Liver (tissue), 9 donors: Measurements from ENCODE around the gene CFAP99. TPM values are rescaled to one million over a fixed set of nuclear protein-coding genes. Genes with fewer than 3 reads are reported as not detected.

Source experiments
- DNase-seq: peaks from one replicate; pipeline ENCODE4 v3.0.0-alpha.2; 2017; ENCODE audit warnings: low spot score
- H3K27ac ChIP-seq, 2 donors: one replicate each; pipeline ENCODE4 v1.7.0; 2013; ENCODE audit warnings: inconsistent platforms in 2 of 2, low read length in 2 of 2, control low read depth in 1 of 2, low read depth in 1 of 2, mild to moderate bottlenecking in 1 of 2
- H3K27me3 ChIP-seq, 4 donors: one replicate each; pipeline versions ENCODE4 v1.6.1 to v1.7.0; 2013; ENCODE audit warnings: low read length in 3 of 4, inconsistent platforms in 1 of 4, mild to moderate bottlenecking in 1 of 4, moderate library complexity in 1 of 4; ENCODE audit not compliant: control insufficient read depth in 4 of 4, insufficient read depth in 4 of 4
- H3K36me3 ChIP-seq, 4 donors: one replicate each; pipeline versions ENCODE4 v1.6.1 to v1.7.0; 2013; ENCODE audit warnings: low read length in 3 of 4, mild to moderate bottlenecking in 3 of 4, low read depth in 1 of 4, moderate library complexity in 1 of 4; ENCODE audit not compliant: control insufficient read depth in 4 of 4, insufficient read depth in 3 of 4
- H3K4me1 ChIP-seq, 4 donors: one replicate each; pipeline versions ENCODE4 v1.6.1 to v1.7.0; 2013; ENCODE audit warnings: low read length in 3 of 4, mild to moderate bottlenecking in 3 of 4, moderate library complexity in 1 of 4; ENCODE audit not compliant: control insufficient read depth in 4 of 4, insufficient read depth in 4 of 4
- H3K4me3 ChIP-seq, 3 donors: one replicate each; pipeline versions ENCODE4 v1.6.1 to v1.7.0; 2013; ENCODE audit warnings: low read length in 3 of 3, control low read depth in 1 of 3, low read depth in 1 of 3, mild to moderate bottlenecking in 1 of 3
- H3K9ac ChIP-seq, 2 donors: one replicate each; pipeline ENCODE4 v1.7.0; 2013; ENCODE audit warnings: low read length in 2 of 2, mild to moderate bottlenecking in 2 of 2, moderate library complexity in 2 of 2, control low read depth in 1 of 2, low read depth in 1 of 2
- H3K9me3 ChIP-seq, 4 donors: one replicate each; pipeline versions ENCODE4 v1.6.1 to v1.7.0; 2013; ENCODE audit warnings: low read length in 3 of 4; ENCODE audit not compliant: control insufficient read depth in 4 of 4
- EGR1 ChIP-seq, 2 donors: IDR thresholded peaks; 2 replicates each; pipeline ENCODE4 v1.6.1; 2016 to 2018; ENCODE audit warnings: antibody characterized with exemption in 2 of 2, low read depth in 2 of 2
- FOXA1 ChIP-seq: IDR thresholded peaks from 2 replicates; pipeline ENCODE4 v1.6.1; 2016; ENCODE audit warnings: antibody characterized with exemption
- FOXA2 ChIP-seq: IDR thresholded peaks from 2 replicates; pipeline ENCODE4 v1.6.1; 2016; ENCODE audit warnings: antibody characterized with exemption
- GABPA ChIP-seq, 2 donors: IDR thresholded peaks in 1 of 2; conservative IDR thresholded peaks in 1 of 2; 2 replicates each; pipeline ENCODE4 v1.6.1; 2016; ENCODE audit warnings: antibody characterized with exemption in 2 of 2, mild to moderate bottlenecking in 1 of 2, moderate library complexity in 1 of 2
- HNF4A ChIP-seq, 2 donors: conservative IDR thresholded peaks; 2 replicates each; pipeline ENCODE4 v1.6.1; 2016; ENCODE audit warnings: antibody characterized with exemption in 2 of 2, mild to moderate bottlenecking in 2 of 2
- HNF4G ChIP-seq: IDR thresholded peaks from 2 replicates; pipeline ENCODE4 v1.6.1; 2016; ENCODE audit warnings: antibody characterized with exemption
- JUND ChIP-seq, 2 donors: IDR thresholded peaks; 2 replicates each; pipeline ENCODE4 v1.6.1; 2016; ENCODE audit warnings: antibody characterized with exemption in 2 of 2
- NR2F2 ChIP-seq: IDR thresholded peaks from 2 replicates; pipeline ENCODE4 v1.6.1; 2016; ENCODE audit warnings: antibody characterized with exemption
- RAD21 ChIP-seq, 2 donors: IDR thresholded peaks; 2 replicates each; pipeline ENCODE4 v1.6.1; 2016; ENCODE audit warnings: antibody characterized with exemption in 2 of 2, mild to moderate bottlenecking in 2 of 2
- REST ChIP-seq: IDR thresholded peaks from 2 replicates; pipeline ENCODE4 v1.6.1; 2016; ENCODE audit warnings: antibody characterized with exemption, mild to moderate bottlenecking
- RXRA ChIP-seq, 2 donors: IDR thresholded peaks; 2 replicates each; pipeline ENCODE4 v1.6.1; 2017 to 2018; ENCODE audit warnings: antibody characterized with exemption in 2 of 2, mild to moderate bottlenecking in 1 of 2
- SP1 ChIP-seq: IDR thresholded peaks from 2 replicates; pipeline ENCODE4 v1.6.1; 2018; ENCODE audit warnings: antibody characterized with exemption, mild to moderate bottlenecking
- TAF1 ChIP-seq: conservative IDR thresholded peaks from 2 replicates; pipeline ENCODE4 v1.6.1; 2016; ENCODE audit warnings: antibody characterized with exemption, mild to moderate bottlenecking
- YY1 ChIP-seq: IDR thresholded peaks from 2 replicates; pipeline ENCODE4 v1.6.1; 2016; ENCODE audit warnings: antibody characterized with exemption, mild to moderate bottlenecking
- ZBTB33 ChIP-seq: IDR thresholded peaks from 2 replicates; pipeline ENCODE4 v1.6.1; 2016; ENCODE audit warnings: antibody characterized with exemption
- WGBS: extraction: QIAGEN DNeasy Blood & Tissue Kit; methylation state at CpG from one replicate; pipeline ENCODE4 v1.1.7; 2013; 5-methylcytosine and 5-hydroxymethylcytosine counted together
- polyA plus RNA-seq, 2 donors: library from polyadenylated mRNA; stranded (reverse) in 1 of 2; unstranded in 1 of 2; fragments of 200-250 nt in 1 of 2; fragments of >200 nt in 1 of 2; fragmentation: Nextera tagmentation in 1 of 2; extraction: Ambion mirVana in 1 of 2; gene quantifications; one replicate each; pipeline versions ENCODE4 v1.2.1 to v1.2.3, GENCODE V29; 2013 to 2015
- total RNA-seq, 2 donors: library from RNA; depleted of rRNA; stranded (reverse); fragments of >200 nt; gene quantifications; one replicate each; pipeline ENCODE4 v1.2.3, GENCODE V29; 2014
- TF ChIP-seq, protein P1 (sequence below): fragments of 150-350 bp; IDR thresholded peaks from 2 replicates; pipeline ENCODE4 v1.5.1; 2017; ENCODE audit warnings: improper control_type of control experiment, low read depth, low read length; ENCODE audit not compliant: missing input control
- TF ChIP-seq, protein P2 (sequence below): IDR thresholded peaks from 2 replicates; pipeline ENCODE4 v1.6.1; 2016; ENCODE audit warnings: antibody characterized with exemption
- TF ChIP-seq, protein P3 (sequence below): IDR thresholded peaks from 2 replicates; pipeline ENCODE4 v1.6.1; 2016; ENCODE audit warnings: antibody characterized with exemption
- donor health status: healthy.
- donor health status: healthy.
- donor health status: healthy.
- donor health status: healthy.
- donor health status: healthy.

Gene CFAP99
- total and polyA plus RNA-seq, 4 donors = 0.33 to 0.36 TPM; not detected in 2

DNA sequence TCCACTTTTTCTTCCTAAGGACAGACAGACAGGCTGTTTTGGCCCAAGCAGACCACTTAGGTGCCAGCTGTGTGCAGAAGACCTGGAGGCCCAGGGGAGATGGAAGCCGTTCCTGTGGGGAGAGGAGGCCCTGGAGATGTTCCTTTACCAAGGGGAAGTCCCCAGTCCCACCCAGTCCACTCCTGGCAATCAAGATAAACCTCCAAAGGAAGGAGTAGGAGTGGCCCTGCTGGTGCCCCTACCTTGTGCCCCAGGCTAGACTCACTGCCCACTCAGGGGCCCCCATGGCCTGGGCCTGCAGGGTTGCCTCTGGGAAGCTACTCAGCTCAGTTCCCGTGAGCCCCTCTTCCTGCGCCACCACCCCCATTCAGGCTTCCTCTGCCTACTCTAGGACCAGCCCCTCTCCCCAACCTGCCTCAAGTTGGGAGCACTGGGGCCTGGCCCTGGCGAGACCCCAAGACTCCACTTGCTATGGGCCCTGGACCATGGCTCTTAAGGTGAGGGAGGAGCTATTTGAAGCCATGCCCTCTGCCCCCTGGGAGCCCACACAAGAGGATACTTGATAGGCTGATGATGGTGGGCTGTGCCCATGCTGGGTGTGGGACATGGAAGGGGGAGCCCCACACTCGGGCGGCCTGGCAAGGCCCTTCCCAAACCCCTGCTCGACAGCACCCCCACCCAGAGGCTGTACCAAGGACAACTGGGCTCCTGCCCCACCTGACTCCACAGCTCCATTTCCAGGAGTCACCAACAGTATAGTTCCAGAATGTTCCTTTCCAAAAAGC is 25.4 kb downstream of the CFAP99 start:
- TF ChIP-seq, protein P1, sequence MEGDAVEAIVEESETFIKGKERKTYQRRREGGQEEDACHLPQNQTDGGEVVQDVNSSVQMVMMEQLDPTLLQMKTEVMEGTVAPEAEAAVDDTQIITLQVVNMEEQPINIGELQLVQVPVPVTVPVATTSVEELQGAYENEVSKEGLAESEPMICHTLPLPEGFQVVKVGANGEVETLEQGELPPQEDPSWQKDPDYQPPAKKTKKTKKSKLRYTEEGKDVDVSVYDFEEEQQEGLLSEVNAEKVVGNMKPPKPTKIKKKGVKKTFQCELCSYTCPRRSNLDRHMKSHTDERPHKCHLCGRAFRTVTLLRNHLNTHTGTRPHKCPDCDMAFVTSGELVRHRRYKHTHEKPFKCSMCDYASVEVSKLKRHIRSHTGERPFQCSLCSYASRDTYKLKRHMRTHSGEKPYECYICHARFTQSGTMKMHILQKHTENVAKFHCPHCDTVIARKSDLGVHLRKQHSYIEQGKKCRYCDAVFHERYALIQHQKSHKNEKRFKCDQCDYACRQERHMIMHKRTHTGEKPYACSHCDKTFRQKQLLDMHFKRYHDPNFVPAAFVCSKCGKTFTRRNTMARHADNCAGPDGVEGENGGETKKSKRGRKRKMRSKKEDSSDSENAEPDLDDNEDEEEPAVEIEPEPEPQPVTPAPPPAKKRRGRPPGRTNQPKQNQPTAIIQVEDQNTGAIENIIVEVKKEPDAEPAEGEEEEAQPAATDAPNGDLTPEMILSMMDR = no peak
- no peak for TF ChIP-seq FOXA2
- TF ChIP-seq NR2F2 = no peak
- no peak for TF ChIP-seq HNF4A (conservative IDR thresholded peaks at IDR 0.05)
- no peak for TF ChIP-seq TAF1
- TF ChIP-seq, protein P2, sequence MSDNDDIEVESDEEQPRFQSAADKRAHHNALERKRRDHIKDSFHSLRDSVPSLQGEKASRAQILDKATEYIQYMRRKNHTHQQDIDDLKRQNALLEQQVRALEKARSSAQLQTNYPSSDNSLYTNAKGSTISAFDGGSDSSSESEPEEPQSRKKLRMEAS = no peak
- no peak for TF ChIP-seq RXRA (IDR thresholded peaks at IDR 0.05)
- TF ChIP-seq, protein P3, sequence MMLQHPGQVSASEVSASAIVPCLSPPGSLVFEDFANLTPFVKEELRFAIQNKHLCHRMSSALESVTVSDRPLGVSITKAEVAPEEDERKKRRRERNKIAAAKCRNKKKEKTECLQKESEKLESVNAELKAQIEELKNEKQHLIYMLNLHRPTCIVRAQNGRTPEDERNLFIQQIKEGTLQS = no peak
- no peak for TF ChIP-seq RAD21 (IDR thresholded peaks at IDR 0.05)
- TF ChIP-seq HNF4G = no peak
- TF ChIP-seq SP1 = no peak
- TF ChIP-seq EGR1 (IDR thresholded peaks at IDR 0.05; ENCODE audit: low read depth in 2 of 2) = no peak
- no peak for TF ChIP-seq REST
- no peak for TF ChIP-seq FOXA1
- no peak for TF ChIP-seq YY1
- TF ChIP-seq GABPA (IDR thresholded peaks at IDR 0.05 in 1 of 2, conservative IDR thresholded peaks at IDR 0.05 in 1 of 2) = no peak
- no peak for TF ChIP-seq JUND (IDR thresholded peaks at IDR 0.05)
- TF ChIP-seq ZBTB33 = no peak
- no peak for DNase-seq
- Histone ChIP-seq H3K4me1 (no peaks in the 10 kb centered on the region), H3K9me3 (no peaks in the 10 kb centered on the region), H3K27ac (no peak overlapping the region), H3K9ac (no peak overlapping the region), H3K27me3 (no peaks in the 10 kb centered on the region), H3K4me3 (no peak overlapping the region), H3K36me3 (no peaks in the 10 kb centered on the region)
- WGBS = 88% methylated on average over 7 of the region's 7 CpGs
